GM10266 (cell line): ENCODE results near the gene PUS7.
"Not testable (repeated sequence)": the region's sequence is repeated elsewhere in the genome, so short reads cannot be mapped to it uniquely, and the experiment has no call there.

Source experiments
- DNase-seq: peaks from one replicate; pipeline ENCODE4 v3.0.0; 2012; ENCODE audit errors: extremely low spot score
- CTCF ChIP-seq: IDR thresholded peaks from 2 replicates; pipeline ENCODE4 v1.5.1; 2012; ENCODE audit warnings: mild to moderate bottlenecking, low read depth; ENCODE audit not compliant: control insufficient read depth, insufficient read depth; ENCODE audit errors: missing control alignments

Gene PUS7

GRCh38 chr7:105454921-105455320 is 67.2 kb downstream of the PUS7 start:
- no peak for TF ChIP-seq CTCF
- DNase-seq: no peak

- DNase-seq: no peak
- no peak for TF ChIP-seq CTCF
These were observed 67.8 kb downstream of the PUS7 start for GRCh38 chr7:105454095-105454747.

- no peak for TF ChIP-seq CTCF
- DNase-seq: no peak
These were observed 70.0 kb downstream of the PUS7 start for GRCh38 chr7:105452085-105452484.

- DNase-seq: not testable (repeated sequence)
These were observed 71.2 kb downstream of the PUS7 start for GRCh38 chr7:105450870-105451269.

- TF ChIP-seq CTCF: no peak
These were observed 71.8 kb downstream of the PUS7 start for GRCh38 chr7:105450177-105450861.

GRCh38 chr7:105448181-105448580 is 73.9 kb downstream of the PUS7 start:
- TF ChIP-seq CTCF: no peak
- DNase-seq: no peak

More at GRCh38 chr7:105450177-105450861, 71.8 kb downstream of the PUS7 start:
- no peak for DNase-seq

- TF ChIP-seq CTCF: no peak
- no peak for DNase-seq
These were observed 77.6 kb downstream of the PUS7 start for GRCh38 chr7:105444342-105444987.

GRCh38 chr7:105442214-105442613 is 79.9 kb downstream of the PUS7 start:
- DNase-seq: not testable (repeated sequence)
